HG03103 (cell line): ENCODE results near the gene ZMYM4.
"Not testable (repeated sequence)": the region's sequence is repeated elsewhere in the genome, so short reads cannot be mapped to it uniquely, and the experiment has no call there.

ENCODE experiments used
- ATAC-seq: cut with Tn5 transposase; IDR thresholded peaks from one replicate; pipeline ENCODE4 v1.9.1; 2021; ENCODE audit warnings: low read depth; ENCODE audit not compliant: unreplicated experiment

ZMYM4 gene

GRCh38 chr1:35320937-35321336 is 52.4 kb downstream of the ZMYM4 start:
- ATAC-seq, result no peak

- ATAC-seq, result no peak
Observed at GRCh38 chr1:35324486-35324885, 56.0 kb downstream of the ZMYM4 start.

- ATAC-seq, result no peak
Observed at GRCh38 chr1:35326246-35326866, 57.8 kb downstream of the ZMYM4 start.

- not testable (repeated sequence) for ATAC-seq
Observed at GRCh38 chr1:35331618-35332017, 63.1 kb downstream of the ZMYM4 start.

- ATAC-seq, result no peak
Observed at GRCh38 chr1:35334485-35334884, 66.0 kb downstream of the ZMYM4 start.

- ATAC-seq, result no peak
Observed at GRCh38 chr1:35340519-35340918, 72.0 kb downstream of the ZMYM4 start.

- no peak for ATAC-seq
Observed at GRCh38 chr1:35345439-35345981, 77.0 kb downstream of the ZMYM4 start.

GRCh38 chr1:35350872-35351271 is 82.4 kb downstream of the ZMYM4 start:
- no peak for ATAC-seq

- no peak for ATAC-seq
Observed at GRCh38 chr1:35359995-35360394, 91.5 kb downstream of the ZMYM4 start.

GRCh38 chr1:35361638-35362037 is 93.1 kb downstream of the ZMYM4 start:
- no peak for ATAC-seq

- no peak for ATAC-seq
Observed at GRCh38 chr1:35364741-35365140, 96.2 kb downstream of the ZMYM4 start.

- ATAC-seq, result no peak
Observed at GRCh38 chr1:35367914-35368313, 99.4 kb downstream of the ZMYM4 start.

- no peak for ATAC-seq
Observed at GRCh38 chr1:35369922-35370671, 101.6 kb downstream of the ZMYM4 start.

- ATAC-seq, result no peak
Observed at GRCh38 chr1:35371506-35371905, 103.0 kb downstream of the ZMYM4 start.

- ATAC-seq, result no peak
Observed at GRCh38 chr1:35377555-35377954, 109.0 kb downstream of the ZMYM4 start.

GRCh38 chr1:35379317-35380000 is 111.0 kb downstream of the ZMYM4 start:
- no peak for ATAC-seq

GRCh38 chr1:35380111-35380510 is 111.6 kb downstream of the ZMYM4 start:
- not testable (repeated sequence) for ATAC-seq

GRCh38 chr1:35382107-35382506 is 113.6 kb downstream of the ZMYM4 start:
- no peak for ATAC-seq

GRCh38 chr1:35386290-35386689 is 117.8 kb downstream of the ZMYM4 start:
- no peak for ATAC-seq

GRCh38 chr1:35386959-35387358 is 118.5 kb downstream of the ZMYM4 start:
- ATAC-seq, result no peak
